HG03159 (cell line): ENCODE results near the gene BEGAIN.

ENCODE experiments used
- ATAC-seq: cut with Tn5 transposase; IDR thresholded peaks from one replicate; pipeline ENCODE4 v1.9.1; 2021; ENCODE audit warnings: mild to moderate bottlenecking, moderate library complexity; ENCODE audit not compliant: unreplicated experiment

BEGAIN gene

DNA sequence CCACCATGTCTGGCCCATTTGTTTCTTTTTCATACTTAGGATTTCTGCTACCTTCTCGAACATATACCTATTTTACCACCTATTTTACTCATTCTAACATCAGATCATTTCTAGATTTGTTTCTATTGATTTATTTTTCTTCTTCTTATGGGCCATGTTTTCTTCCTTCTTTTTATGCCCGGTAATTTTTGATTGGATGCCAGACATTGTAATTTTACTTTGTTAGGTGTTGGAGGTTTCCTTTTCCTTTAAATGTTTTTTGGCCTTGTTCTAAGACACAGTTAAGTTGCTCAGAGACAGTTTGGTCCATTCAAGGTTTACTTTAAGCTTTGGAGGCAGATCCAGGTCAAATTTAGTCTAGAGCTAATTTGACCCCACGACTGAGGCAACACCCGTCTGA, 14.7 kb upstream of the BEGAIN start:
- ATAC-seq = no peak

DNA sequence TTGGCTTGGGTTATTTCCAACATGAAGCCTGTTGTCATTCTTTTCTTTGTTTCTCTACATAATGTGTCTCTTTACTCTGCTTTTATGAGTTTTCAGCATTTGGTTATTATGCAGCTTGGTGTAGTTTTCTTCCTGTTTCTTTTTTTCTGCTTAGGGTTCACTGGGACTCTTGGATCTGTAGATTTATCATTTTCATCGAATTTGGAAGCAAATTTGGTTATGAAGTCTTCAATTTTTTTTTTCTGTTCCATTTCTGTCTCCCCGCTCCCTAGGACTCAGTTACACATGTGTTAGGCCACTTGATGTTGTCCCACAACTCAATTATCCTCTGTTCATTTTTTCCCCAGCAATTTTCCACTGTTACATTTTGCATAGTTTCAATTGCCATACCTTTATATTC, 13.8 kb upstream of the BEGAIN start:
- ATAC-seq = no peak

GRCh38 chr14:100599981-100600380, 12.8 kb upstream of the BEGAIN start:
- ATAC-seq = no peak

DNA sequence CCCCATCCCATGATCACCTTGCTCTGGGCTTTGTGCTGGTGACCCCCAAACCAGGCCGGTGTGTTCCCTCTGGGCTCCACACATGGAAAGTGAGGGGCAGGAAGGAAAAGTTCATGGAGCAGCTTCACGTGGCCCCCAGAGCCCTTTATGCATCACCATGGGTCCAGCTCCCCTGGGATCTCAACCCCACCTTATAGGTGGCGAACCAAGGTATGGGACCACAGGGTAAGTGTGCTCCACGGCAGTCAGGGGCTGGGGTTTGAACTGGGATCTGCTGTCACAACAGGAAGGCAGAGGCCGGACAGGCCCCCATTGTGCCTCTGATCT, 7.4 kb upstream of the BEGAIN start:
- no peak for ATAC-seq

DNA sequence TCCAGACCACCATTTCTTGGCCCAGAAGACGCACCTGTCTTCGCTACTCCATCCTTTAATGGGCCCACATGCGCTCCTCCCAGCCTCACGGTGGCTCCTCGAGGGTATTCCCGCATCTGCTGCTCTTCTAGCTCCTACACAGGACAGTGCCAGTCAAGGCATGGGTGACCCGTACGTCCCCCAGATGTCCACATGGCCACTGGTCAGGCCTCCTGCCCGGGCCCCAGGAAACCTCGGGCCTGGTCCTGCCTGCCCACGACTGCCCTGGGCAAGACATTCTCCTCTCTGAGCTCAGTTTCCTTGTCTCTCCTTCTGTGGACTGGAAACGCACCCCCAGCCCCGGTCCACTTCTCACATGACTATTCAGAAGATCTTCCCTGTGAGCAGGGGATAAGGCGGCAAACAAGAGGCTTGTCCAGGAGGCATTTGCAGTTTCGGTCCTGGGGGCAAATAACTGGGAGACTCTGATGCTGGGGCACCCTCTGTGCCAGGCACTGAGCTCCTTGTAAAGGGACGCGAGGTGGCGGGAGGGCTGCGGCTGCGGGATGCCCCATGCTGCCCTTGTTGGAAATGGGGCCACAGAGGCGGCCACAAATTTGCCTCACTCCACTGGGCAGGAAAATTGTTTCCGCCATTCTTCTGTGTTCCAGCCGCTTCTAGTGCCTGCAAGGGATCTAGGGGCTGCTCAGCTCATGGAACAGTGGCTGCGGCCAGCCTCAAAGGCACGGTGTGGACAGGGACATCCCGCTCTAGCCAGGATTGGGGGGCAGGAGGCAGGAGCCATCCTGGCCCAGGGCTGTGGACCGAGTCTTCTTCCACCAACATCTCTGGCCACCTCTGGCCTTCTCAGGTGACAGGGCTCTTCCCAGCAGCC, 6.8 kb upstream of the BEGAIN start:
- no peak for ATAC-seq

- ATAC-seq = no peak
These were observed 5.8 kb upstream of the BEGAIN start for GRCh38 chr14:100592972-100593371.

- ATAC-seq = no peak
These were observed 5.3 kb upstream of the BEGAIN start for GRCh38 chr14:100592461-100592891.

GRCh38 chr14:100591453-100592371, 4.5 kb upstream of the BEGAIN start:
- no peak for ATAC-seq

DNA sequence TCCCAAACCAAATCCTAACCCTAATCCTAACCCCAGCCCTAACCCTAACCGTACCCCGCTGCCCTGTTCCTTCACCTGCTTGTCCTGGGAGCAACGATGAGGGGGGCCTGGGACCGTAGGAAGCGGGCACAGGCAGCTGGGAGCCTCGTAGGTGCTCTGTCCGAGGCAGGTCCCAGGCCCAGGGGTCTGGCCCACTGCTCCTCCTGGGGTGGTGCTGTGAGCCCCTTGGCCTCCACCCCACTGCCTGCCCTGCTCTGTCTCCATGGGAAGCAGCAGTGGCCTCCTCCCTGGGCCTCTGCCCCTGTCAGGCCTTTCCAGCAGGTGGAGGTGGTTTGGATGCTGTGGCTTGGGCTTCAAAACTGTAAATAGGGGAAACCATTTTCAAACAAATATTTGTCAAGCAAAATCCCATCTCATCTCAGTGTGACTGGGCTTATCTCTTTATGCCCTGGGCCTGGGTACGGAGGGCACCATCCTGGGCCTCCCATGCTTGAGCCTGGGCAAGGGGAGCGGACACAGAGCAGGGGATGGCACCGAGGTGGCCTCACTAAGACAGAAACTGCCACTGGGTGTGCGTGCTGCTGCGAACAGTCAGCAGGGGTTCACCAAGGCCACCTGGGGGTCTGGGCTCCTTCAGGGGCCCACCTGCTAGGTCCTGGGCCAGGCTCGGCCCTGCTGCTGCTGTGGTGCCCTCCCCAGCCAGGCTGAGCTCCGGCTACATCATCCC, 3.7 kb upstream of the BEGAIN start:
- no peak for ATAC-seq

GRCh38 chr14:100589760-100590469, 2.7 kb upstream of the BEGAIN start:
- no peak for ATAC-seq

GRCh38 chr14:100589071-100589759, 2.0 kb upstream of the BEGAIN start:
- no peak for ATAC-seq

DNA sequence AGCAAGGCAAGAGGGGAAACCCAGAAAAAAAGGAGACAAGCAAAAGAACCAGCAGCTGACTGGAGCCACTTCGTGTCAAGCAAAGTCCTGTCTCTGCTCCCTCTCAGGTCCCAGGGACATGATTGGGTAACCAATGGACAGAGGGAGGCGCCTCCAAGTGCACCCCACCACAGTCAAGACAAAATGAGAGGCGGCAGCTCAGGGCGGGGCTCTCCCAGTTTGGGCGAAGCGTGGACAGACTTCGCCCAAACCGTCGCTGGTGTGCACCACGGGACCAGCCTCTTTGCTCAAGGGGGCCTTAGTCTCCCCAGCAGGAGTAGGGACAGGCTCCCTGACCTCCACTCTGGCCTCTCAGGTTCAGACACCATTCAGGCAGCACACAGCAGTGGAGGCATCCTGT, 1.5 kb upstream of the BEGAIN start:
- ATAC-seq = no peak

DNA sequence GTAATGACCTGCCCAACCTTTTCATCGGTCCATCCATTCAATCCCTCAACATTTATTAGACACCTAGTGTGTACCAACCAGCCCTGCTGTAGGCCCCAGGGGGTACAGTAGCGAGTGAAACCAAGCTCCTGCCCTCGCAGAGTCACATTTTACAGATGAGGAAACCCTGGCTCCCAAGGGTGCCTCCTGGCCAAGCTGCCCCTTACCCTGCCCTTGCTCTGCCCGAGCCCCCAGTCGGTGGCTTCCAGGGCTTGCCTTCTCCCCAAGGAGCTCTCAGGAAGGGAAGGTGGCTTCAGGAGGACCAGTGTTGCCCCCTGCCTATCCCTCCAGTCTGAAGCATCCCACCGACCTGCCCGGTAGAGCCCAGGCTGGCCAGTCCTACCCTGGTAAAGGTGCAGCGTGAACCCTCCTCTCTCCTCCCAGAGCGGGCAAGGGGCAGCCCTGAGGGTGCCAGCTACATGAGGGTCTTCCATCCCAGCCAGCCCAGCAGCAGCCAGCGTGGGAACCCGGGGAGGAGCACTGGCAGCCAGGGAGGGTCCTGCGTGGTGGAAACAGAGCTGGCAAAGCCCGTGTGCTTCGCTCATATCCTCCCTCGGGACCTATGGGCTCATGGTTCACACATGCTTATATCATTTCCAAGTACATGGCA, 670 bp upstream of the BEGAIN start:
- ATAC-seq = no peak

GRCh38 chr14:100586403-100587085, 673 bp downstream of the BEGAIN start:
- ATAC-seq = no peak

DNA sequence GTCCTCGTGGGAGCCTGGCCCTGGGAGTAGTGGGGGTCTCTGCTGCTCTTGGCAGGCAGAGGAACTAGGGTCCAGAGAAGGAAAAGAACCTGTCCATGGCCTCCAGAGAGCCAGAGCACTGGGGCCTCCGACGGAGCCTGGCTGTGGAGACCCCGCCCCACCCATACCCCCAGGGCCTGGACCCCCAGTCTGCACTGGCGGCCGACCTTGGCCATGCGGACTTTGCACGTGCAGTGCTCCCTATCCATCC, 1.1 kb downstream of the BEGAIN start:
- ATAC-seq = no peak

DNA sequence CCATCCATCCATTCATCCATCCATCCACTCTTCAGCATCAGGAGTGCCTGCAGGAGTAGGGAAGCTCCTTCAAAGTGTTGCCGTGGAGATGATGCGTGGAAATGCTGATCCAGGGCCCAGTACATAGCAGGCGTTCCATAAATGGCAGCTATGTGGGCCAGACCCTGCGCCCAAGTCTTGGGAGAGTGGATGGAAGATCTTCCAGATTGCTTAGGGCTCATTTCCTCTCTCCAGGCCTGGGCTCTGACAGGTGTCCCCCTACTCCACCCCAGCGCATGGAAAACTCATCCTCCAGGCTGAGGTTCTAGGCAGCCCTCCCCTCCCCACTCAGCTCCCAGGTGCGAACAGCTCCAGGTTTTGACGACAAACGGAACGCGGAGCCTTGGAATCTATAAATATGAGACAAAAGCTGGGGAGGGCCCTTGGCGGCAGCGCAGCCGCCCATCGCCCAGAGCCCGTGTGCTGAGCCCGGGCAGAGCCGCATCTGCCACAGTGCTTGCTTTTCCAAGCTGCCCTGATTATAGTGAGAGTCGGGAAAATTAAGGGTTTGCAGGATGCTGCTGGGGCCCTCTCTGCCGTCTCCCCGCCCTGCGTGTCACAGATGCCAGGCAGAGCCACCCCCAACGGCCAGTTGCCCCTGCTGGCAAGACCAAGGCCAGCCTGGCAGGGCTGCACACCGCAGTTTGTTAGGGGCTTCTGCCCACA, 1.6 kb downstream of the BEGAIN start:
- ATAC-seq = no peak

DNA sequence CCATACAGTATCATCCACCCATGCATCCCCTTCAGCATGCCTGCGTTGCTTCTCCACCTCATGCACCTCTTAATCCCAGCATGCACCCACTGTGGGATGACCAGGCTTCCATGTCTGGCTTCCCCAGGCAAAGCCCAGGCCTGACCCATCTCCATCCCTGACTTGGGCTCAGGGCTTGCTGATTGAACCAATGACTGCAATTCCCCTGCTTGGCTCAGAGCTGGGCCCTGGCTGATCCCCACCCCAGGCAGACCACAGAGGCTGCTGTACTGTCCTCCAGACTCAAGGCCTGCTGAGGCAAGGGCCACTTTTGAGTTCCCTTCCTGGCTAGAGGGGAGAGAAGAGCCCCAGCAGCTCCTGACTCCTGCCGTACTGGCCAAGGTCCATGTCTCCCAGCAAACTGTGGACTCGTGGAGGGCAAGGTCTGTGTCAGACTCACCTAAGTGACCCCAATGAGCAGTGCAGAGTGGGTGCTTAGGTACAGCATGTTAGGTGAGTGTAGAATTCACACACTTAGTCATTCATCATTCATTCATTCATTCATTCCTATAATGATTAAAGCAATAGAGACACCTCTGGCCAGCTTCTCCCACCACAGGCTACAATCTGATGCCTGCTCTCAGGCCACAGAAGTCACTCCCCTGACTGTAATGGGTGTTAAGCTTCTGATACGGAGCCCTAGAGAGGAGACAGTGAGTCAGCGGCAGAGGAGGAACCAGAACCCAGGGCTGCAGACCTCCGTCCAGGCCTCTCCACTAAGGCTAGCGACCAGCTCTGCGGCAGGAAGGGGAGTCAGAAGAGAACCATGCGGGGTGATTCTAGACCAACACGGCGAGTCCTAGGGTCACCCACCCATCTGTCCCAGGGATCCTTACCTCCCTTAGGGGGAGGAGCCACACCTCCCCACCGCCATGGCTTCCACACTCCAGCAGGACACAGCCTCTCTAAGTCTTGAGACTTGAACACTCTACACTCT, 2.9 kb downstream of the BEGAIN start:
- ATAC-seq = no peak

GRCh38 chr14:100583245-100583644, 4.0 kb downstream of the BEGAIN start:
- ATAC-seq = no peak
